ENCODE data around the gene NISCH.
"Not testable (repeated sequence)": the region's sequence is repeated elsewhere in the genome, so short reads cannot be mapped to it uniquely, and the experiment has no call there.

NISCH gene

DNA sequence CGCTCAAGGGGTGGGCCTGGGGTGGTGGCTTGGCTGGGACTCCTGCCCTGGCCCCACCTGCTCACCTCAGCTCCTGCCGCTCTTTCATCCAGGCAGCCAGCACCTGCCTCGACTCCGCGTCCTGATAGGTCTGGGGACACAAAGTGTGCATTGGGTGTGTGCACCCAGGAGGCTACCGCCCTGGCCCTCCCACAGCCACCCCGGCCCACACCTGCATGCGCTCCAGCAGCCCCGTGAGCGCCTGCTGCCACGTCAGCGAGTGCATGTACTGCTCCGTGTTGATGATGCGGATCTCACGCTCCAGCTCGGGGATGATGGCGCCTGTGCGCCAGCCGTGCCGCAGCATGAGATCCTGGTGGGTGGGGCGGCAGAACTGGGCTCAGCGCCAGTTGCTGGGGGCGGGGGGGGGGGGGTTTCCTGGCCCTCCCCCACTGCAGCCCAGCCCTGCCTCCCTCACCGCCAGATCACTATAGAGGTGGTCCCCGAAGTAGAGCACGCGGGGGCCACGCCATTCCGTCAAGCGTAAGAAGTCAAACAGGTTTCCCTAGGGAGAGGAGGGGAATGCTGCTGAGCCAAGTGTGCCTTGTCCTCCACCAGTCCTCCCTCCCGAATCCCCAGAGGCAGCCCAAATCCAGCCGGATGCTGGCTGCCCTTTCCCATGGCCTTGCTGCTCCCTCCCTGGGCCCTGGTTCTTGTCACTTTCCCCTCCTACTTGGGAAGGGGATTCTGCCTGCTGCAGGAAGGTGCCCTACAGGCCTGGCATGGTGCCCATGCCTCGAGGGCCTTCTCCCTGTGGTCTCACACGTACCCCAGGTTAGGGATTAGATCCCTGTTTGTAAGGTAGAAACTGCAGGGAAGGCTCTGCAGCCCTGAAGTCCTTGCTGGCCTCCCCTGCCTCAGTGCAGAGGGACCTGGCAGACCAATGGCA, 69.6 kb downstream of the NISCH start:
- Mint-ChIP-seq H3K4me3 (no peak overlapping the region), H3K27ac (peak overlapping the region in 1 of 3 experiments; percentile 64), H3K9me3 (no peaks in the 10 kb centered on the region), H3K27me3 (ENCODE audit: low read depth) (peaks cover 4% of the 10 kb centered on the region), H3K36me3 (ENCODE audit: low read depth) (peaks cover 37% of the 10 kb centered on the region), H3K4me1 (peaks cover 20% of the 10 kb centered on the region)
- TF ChIP-seq, protein P1, sequence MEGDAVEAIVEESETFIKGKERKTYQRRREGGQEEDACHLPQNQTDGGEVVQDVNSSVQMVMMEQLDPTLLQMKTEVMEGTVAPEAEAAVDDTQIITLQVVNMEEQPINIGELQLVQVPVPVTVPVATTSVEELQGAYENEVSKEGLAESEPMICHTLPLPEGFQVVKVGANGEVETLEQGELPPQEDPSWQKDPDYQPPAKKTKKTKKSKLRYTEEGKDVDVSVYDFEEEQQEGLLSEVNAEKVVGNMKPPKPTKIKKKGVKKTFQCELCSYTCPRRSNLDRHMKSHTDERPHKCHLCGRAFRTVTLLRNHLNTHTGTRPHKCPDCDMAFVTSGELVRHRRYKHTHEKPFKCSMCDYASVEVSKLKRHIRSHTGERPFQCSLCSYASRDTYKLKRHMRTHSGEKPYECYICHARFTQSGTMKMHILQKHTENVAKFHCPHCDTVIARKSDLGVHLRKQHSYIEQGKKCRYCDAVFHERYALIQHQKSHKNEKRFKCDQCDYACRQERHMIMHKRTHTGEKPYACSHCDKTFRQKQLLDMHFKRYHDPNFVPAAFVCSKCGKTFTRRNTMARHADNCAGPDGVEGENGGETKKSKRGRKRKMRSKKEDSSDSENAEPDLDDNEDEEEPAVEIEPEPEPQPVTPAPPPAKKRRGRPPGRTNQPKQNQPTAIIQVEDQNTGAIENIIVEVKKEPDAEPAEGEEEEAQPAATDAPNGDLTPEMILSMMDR (IDR thresholded peaks at IDR 0.05; ENCODE audit: unreplicated experiment in 3 of 3), result no peak

GRCh38 chr3:52525680-52526561, 70.5 kb downstream of the NISCH start:
- Mint-ChIP-seq H3K36me3 (ENCODE audit: low read depth) (peaks cover 37% of the 10 kb centered on the region), H3K27ac (peak overlapping the region; percentile 20 to 65 (median 64)), H3K4me1 (peaks cover 22% of the 10 kb centered on the region), H3K27me3 (ENCODE audit: low read depth) (peaks cover 4% of the 10 kb centered on the region), H3K9me3 (no peaks in the 10 kb centered on the region), H3K4me3 (no peak overlapping the region)
- TF ChIP-seq, protein P1 (IDR thresholded peaks at IDR 0.05; ENCODE audit: unreplicated experiment in 3 of 3), result no peak

DNA sequence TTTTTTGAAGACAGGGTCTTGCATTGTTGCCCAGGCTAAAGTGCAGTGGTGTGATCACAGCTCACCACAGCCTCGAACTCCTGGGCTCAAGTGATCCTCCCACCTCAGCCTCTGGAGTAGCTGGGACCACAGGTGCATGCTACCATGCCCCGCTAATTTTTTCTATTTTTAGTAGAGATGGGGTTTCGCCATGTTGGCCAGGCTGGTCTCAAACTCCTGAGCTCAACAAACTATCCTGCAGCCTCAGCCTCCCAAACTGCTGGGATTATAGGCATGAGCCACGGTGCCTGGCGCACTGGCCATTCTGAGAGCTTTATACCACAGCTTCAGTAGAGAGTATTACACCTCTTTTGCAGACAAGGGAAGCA, 71.3 kb downstream of the NISCH start:
- Mint-ChIP-seq H3K4me1 (peaks cover 22% of the 10 kb centered on the region), H3K36me3 (ENCODE audit: low read depth) (peaks cover 37% of the 10 kb centered on the region), H3K27ac (peak overlapping the region in 1 of 3 experiments; percentile 64)
- H3K27me3 Mint-ChIP-seq (ENCODE audit: low read depth); H3K4me3 Mint-ChIP-seq; H3K9me3 Mint-ChIP-seq: not testable (repeated sequence)

DNA sequence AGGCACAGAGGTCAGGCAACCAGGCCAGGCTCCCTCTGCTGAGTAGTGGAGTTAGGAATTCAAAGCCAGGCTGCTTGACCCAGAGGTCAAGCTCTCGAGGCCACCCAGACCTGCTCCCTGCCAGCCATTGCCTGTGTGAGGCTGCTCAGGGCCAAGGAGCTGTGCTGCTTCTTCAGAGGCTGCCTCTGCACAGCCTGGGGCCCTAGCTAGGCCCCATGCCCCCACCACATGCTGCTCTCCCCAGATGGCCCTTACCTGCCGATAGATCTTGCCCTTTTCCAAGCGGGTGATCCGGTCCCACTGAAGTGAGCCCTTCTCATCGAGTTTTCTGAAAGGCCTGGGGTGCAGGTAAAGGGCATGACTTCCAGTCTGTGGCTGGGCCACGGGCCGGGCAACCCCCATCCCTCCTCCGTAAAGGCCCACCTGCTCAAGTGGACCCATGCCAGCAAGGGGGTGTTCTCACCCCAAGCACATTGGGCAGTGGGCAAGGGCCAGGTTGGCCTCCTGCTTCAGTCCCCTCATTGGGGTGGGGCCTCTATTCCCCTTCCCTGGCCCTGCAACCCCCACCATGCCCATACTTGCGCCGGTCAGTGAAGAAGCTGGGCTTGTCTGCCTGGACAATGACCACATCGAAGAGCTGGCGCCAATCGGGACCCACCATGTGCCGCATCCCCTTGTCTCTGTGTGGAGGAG, 71.8 kb downstream of the NISCH start:
- TF ChIP-seq, protein P1 (IDR thresholded peaks at IDR 0.05; ENCODE audit: unreplicated experiment in 3 of 3), result no peak
- Mint-ChIP-seq H3K36me3 (ENCODE audit: low read depth) (peaks cover 37% of the 10 kb centered on the region), H3K27me3 (ENCODE audit: low read depth) (peaks cover 4% of the 10 kb centered on the region), H3K4me1 (peaks cover 22% of the 10 kb centered on the region), H3K27ac (no peak overlapping the region), H3K4me3 (no peak overlapping the region), H3K9me3 (no peaks in the 10 kb centered on the region)

GRCh38 chr3:52527732-52528585, 72.6 kb downstream of the NISCH start:
- H3K27ac Mint-ChIP-seq, result no peak overlapping the region
- TF ChIP-seq, protein P1 (IDR thresholded peaks at IDR 0.05; ENCODE audit: unreplicated experiment in 3 of 3), result no peak
- no peaks in the 10 kb centered on the region for H3K9me3 Mint-ChIP-seq

More at GRCh38 chr3:52527732-52528585, 72.6 kb downstream of the NISCH start:
- Mint-ChIP-seq H3K4me1 (peaks cover 22% of the 10 kb centered on the region), H3K36me3 (ENCODE audit: low read depth) (peaks cover 37% of the 10 kb centered on the region), H3K4me3 (no peak overlapping the region), H3K27me3 (ENCODE audit: low read depth) (peaks cover 4% of the 10 kb centered on the region)

All from nephron (organoid).